ENCODE data around the gene MOV10L1. TPM values are rescaled to one million over a fixed set of nuclear protein-coding genes. Genes with fewer than 3 reads are reported as not detected.
"Not testable (repeated sequence)": the region's sequence is repeated elsewhere in the genome, so short reads cannot be mapped to it uniquely, and the experiment has no call there.

Gene MOV10L1
- total and polyA plus RNA-seq, 9 donors: 0.94 to 6.3 (median 2.0) TPM

DNA sequence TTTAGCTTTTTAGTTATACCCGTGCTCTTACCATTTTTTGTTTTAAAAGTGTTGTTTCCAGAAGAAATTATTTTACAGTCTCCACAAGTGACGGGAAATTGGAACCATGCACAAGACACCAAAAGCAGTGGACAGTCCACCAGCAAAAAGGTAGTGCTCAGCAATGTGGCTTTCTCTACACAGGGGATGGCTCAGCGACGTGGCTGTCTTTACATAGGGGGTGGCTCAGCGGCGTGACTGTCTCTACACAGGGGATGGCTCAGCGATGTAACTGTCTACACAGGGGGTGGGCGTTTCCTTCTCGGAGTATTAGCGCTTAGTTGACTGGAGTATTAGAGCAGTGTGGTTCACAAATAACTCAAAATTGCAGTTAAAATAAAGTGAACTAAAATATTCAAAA lies 44.7 kb downstream of the MOV10L1 start:
- DNase-seq: no peak
- H3K9me3 ChIP-seq: no peaks in the 10 kb centered on the region
- WGBS, 3 donors: 82 to 88% (median 85%) methylated on average over 10 of the region's 10 CpGs
- H3K27me3 ChIP-seq: no peaks in the 10 kb centered on the region
- no peak overlapping the region for H3K27ac ChIP-seq
- H3K4me3 ChIP-seq: no peak overlapping the region
- no peak for TF ChIP-seq POLR2A (IDR thresholded peaks at IDR 0.05)
- no peak for TF ChIP-seq CTCF (IDR thresholded peaks at IDR 0.05)
- TF ChIP-seq EP300 (IDR thresholded peaks at IDR 0.05): no peak
- H3K36me3 ChIP-seq: no peaks in the 10 kb centered on the region
- intact Hi-C loops (cut with DNase I): no loop called here
- H3K4me1 ChIP-seq (ENCODE audit: insufficient read depth): no peaks in the 10 kb centered on the region

DNA sequence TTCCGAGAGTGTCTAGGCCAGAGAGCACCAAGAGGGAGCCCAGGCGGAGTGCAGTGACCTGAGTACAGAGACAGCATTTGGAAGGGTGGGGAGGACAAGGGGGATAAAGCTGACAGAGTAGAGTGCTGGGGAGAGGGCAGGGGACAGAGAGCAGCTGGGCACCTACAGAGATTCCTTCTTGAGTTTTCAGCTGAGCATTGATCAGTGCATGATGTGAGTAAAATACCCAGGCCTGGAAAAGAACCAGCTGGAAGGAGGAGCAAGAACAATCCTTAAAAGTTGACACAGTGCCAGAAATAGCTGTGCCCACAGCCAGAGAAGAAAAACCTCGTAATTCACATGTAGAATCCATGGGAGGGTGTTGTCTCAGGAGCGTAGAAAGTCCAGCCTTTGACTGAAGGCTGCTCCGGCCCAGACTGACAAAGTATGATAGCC lies 46.8 kb downstream of the MOV10L1 start:
- no peaks in the 10 kb centered on the region for H3K9me3 ChIP-seq
- no peak for DNase-seq
- no peak overlapping the region for H3K27ac ChIP-seq
- H3K4me3 ChIP-seq: no peak overlapping the region
- TF ChIP-seq POLR2A (IDR thresholded peaks at IDR 0.05) (no peak), EP300 (IDR thresholded peaks at IDR 0.05) (no peak), CTCF (IDR thresholded peaks at IDR 0.05) (no peak)
- H3K4me1 ChIP-seq (ENCODE audit: insufficient read depth): peaks cover 2% of the 10 kb centered on the region
- no peaks in the 10 kb centered on the region for H3K36me3 ChIP-seq
- no peaks in the 10 kb centered on the region for H3K27me3 ChIP-seq
- WGBS, 3 donors: 58 to 72% (median 66%) methylated on average over 5 of the region's 5 CpGs
- intact Hi-C loops (cut with DNase I): no loop called here

GRCh38 chr22:50137277-50137676 lies 47.5 kb downstream of the MOV10L1 start:
- intact Hi-C loops (cut with DNase I); DNase-seq; H3K4me1 ChIP-seq (ENCODE audit: insufficient read depth); H3K27me3 ChIP-seq; H3K36me3 ChIP-seq; H3K4me3 ChIP-seq; H3K9me3 ChIP-seq; H3K27ac ChIP-seq: not testable (repeated sequence)
- 95 to 96% (median 96%) methylated on average over 9 of the region's 9 CpGs for WGBS, 3 donors

- H3K27me3 ChIP-seq: no peaks in the 10 kb centered on the region
- no peak overlapping the region for H3K27ac ChIP-seq
- no peak for TF ChIP-seq CTCF (IDR thresholded peaks at IDR 0.05)
- no peaks in the 10 kb centered on the region for H3K9me3 ChIP-seq
- 93 to 95% (median 95%) methylated on average over 4 of the region's 4 CpGs for WGBS, 3 donors
- no peaks in the 10 kb centered on the region for H3K36me3 ChIP-seq
- DNase-seq: no peak
- H3K4me1 ChIP-seq (ENCODE audit: insufficient read depth): peaks cover 2% of the 10 kb centered on the region
- intact Hi-C loops (cut with DNase I): no loop called here
- H3K4me3 ChIP-seq: no peak overlapping the region
These were observed 48.2 kb downstream of the MOV10L1 start for GRCh38 chr22:50138041-50138440.

DNA sequence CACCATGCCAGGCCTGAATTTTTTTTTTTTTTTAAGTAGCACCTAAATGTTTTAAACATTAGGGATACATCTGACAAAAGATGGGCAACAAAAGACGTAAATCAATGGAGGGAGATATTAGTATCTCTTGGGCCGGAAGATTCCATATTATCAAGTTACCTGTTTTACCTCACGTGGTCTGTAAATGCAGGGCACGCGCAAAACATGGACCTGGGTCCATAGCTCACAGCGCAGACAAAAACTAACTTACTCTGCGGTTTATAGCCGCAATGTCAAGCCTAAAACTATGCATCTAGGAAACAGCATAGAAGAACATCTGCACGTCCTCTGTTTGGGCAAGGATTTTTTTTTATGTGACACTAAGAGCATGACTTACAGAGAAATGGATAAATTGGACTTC lies 49.2 kb downstream of the MOV10L1 start:
- H3K27ac ChIP-seq: no peak overlapping the region
- H3K36me3 ChIP-seq: no peaks in the 10 kb centered on the region
- H3K4me3 ChIP-seq: no peak overlapping the region
- intact Hi-C loops (cut with DNase I): no loop called here
- no peaks in the 10 kb centered on the region for H3K9me3 ChIP-seq
- TF ChIP-seq EP300 (IDR thresholded peaks at IDR 0.05) (no peak), CTCF (IDR thresholded peaks at IDR 0.05) (no peak), POLR2A (IDR thresholded peaks at IDR 0.05) (no peak)
- peaks cover 2% of the 10 kb centered on the region for H3K4me1 ChIP-seq (ENCODE audit: insufficient read depth)
- 88 to 94% (median 92%) methylated on average over 9 of the region's 9 CpGs for WGBS, 3 donors
- DNase-seq: no peak
- H3K27me3 ChIP-seq: no peaks in the 10 kb centered on the region
